ENCODE data around the gene NTM. TPM values are rescaled to one million over a fixed set of nuclear protein-coding genes. Genes with fewer than 3 reads are reported as not detected.

The NTM gene
- total and polyA plus RNA-seq, 12 donors = 0.26 to 11.5 (median 4.0) TPM

- no peak overlapping the region for H3K27ac ChIP-seq
- H3K36me3 ChIP-seq (replicated peaks in 1 of 2) = no peaks in the 10 kb centered on the region
- no peaks in the 10 kb centered on the region for H3K27me3 ChIP-seq
- no peaks in the 10 kb centered on the region for H3K4me1 ChIP-seq (replicated peaks in 1 of 2)
- TF ChIP-seq POLR2A (IDR thresholded peaks at IDR 0.05) (no peak), CTCF (IDR thresholded peaks at IDR 0.05) (no peak)
- no peaks in the 10 kb centered on the region for H3K9me3 ChIP-seq (replicated peaks in 1 of 3)
- H3K4me3 ChIP-seq = no peak overlapping the region
- 71 to 85% (median 75%) methylated on average over 11 to 12 of the region's 12 CpGs for WGBS, 4 donors
- DNase-seq = no peak
- intact Hi-C loops (cut with DNase I) = no loop called here
Observed at GRCh38 chr11:131917634-131918384, 547.4 kb downstream of the NTM start.

- Histone ChIP-seq H3K27ac (no peak overlapping the region), H3K4me1 (replicated peaks in 1 of 2) (no peaks in the 10 kb centered on the region), H3K36me3 (replicated peaks in 1 of 2) (no peaks in the 10 kb centered on the region), H3K9me3 (replicated peaks in 1 of 3) (no peaks in the 10 kb centered on the region), H3K27me3 (no peaks in the 10 kb centered on the region), H3K4me3 (no peak overlapping the region)
- no peak for DNase-seq
- TF ChIP-seq CTCF (IDR thresholded peaks at IDR 0.05) (no peak), POLR2A (IDR thresholded peaks at IDR 0.05) (no peak)
- 73 to 86% (median 82%) methylated on average over 4 of the region's 4 CpGs for WGBS, 4 donors
- intact Hi-C loops (cut with DNase I) = no loop called here
Observed at GRCh38 chr11:131918663-131919062, 548.2 kb downstream of the NTM start.

GRCh38 chr11:131922220-131922619, 551.8 kb downstream of the NTM start:
- Histone ChIP-seq H3K27me3 (no peaks in the 10 kb centered on the region), H3K9me3 (replicated peaks in 1 of 3) (no peaks in the 10 kb centered on the region), H3K4me3 (no peak overlapping the region), H3K36me3 (replicated peaks in 1 of 2) (no peaks in the 10 kb centered on the region), H3K4me1 (replicated peaks in 1 of 2) (no peaks in the 10 kb centered on the region), H3K27ac (no peak overlapping the region)
- WGBS, 4 donors = 87 to 90% (median 89%) methylated on average over 6 of the region's 6 CpGs
- DNase-seq = no peak
- intact Hi-C loops (cut with DNase I) = no loop called here
- TF ChIP-seq CTCF (IDR thresholded peaks at IDR 0.05) (no peak), POLR2A (IDR thresholded peaks at IDR 0.05) (no peak)

GRCh38 chr11:131923309-131923708, 552.9 kb downstream of the NTM start:
- H3K36me3 ChIP-seq (replicated peaks in 1 of 2) = no peaks in the 10 kb centered on the region
- no peak overlapping the region for H3K27ac ChIP-seq
- no peaks in the 10 kb centered on the region for H3K27me3 ChIP-seq
- intact Hi-C loops (cut with DNase I) = no loop called here
- TF ChIP-seq CTCF (IDR thresholded peaks at IDR 0.05) (no peak), POLR2A (IDR thresholded peaks at IDR 0.05) (no peak)
- H3K4me3 ChIP-seq = no peak overlapping the region
- H3K9me3 ChIP-seq (replicated peaks in 1 of 3) = no peaks in the 10 kb centered on the region
- no peaks in the 10 kb centered on the region for H3K4me1 ChIP-seq (replicated peaks in 1 of 2)
- WGBS, 4 donors = 67 to 72% (median 70%) methylated on average over 3 of the region's 3 CpGs
- DNase-seq = no peak

Data from adrenal gland (tissue), 12 donors.